NOMO-1 treated with dmso at 0.1 percent for 144 hours (cell line): Measurements from ENCODE around the gene SMIM14.
"Not testable (repeated sequence)": the region's sequence is repeated elsewhere in the genome, so short reads cannot be mapped to it uniquely, and the experiment has no call there.

Experiments used
- DNase-seq: peaks from one replicate; lab custom pipeline; 2025; ENCODE audit not compliant: unreplicated experiment; lab: John Stamatoyannopoulos, UW

The SMIM14 gene

GRCh38 chr4:39638354-39639239, at the start of gene SMIM14:
TSS of gene SMIM14 (minus strand) at chr4:39638865. CDS start at chr4:39605145, 33,720 bp downstream.
- DNase-seq: peak; percentile 95

- no peak for DNase-seq
Measured at GRCh38 chr4:39687014-39687413, 48.3 kb upstream of the SMIM14 start.

GRCh38 chr4:39685990-39686389, 47.3 kb upstream of the SMIM14 start:
- no peak for DNase-seq

- peak; percentile 42 for DNase-seq
Measured at GRCh38 chr4:39682138-39682537, 43.5 kb upstream of the SMIM14 start.

GRCh38 chr4:39681003-39681402, 42.3 kb upstream of the SMIM14 start:
- not testable (repeated sequence) for DNase-seq

GRCh38 chr4:39675681-39676080, 37.0 kb upstream of the SMIM14 start:
- not testable (repeated sequence) for DNase-seq

- not testable (repeated sequence) for DNase-seq
Measured at GRCh38 chr4:39670296-39670695, 31.6 kb upstream of the SMIM14 start.

GRCh38 chr4:39668887-39669286, 30.2 kb upstream of the SMIM14 start:
- DNase-seq: no peak

- no peak for DNase-seq
Measured at GRCh38 chr4:39667706-39668105, 29.0 kb upstream of the SMIM14 start.

GRCh38 chr4:39664828-39665731, 26.4 kb upstream of the SMIM14 start:
- DNase-seq: no peak

GRCh38 chr4:39662683-39663082, 24.0 kb upstream of the SMIM14 start:
- DNase-seq: no peak

- DNase-seq: no peak
Measured at GRCh38 chr4:39660757-39661156, 22.1 kb upstream of the SMIM14 start.

GRCh38 chr4:39660045-39660444, 21.4 kb upstream of the SMIM14 start:
- DNase-seq: no peak

GRCh38 chr4:39658756-39659155, 20.1 kb upstream of the SMIM14 start:
- DNase-seq: no peak

- DNase-seq: peak; percentile 8
Measured at GRCh38 chr4:39657465-39657864, 18.8 kb upstream of the SMIM14 start.

GRCh38 chr4:39656638-39657037, 18.0 kb upstream of the SMIM14 start:
- DNase-seq: not testable (repeated sequence)

GRCh38 chr4:39655876-39656275, 17.2 kb upstream of the SMIM14 start:
- no peak for DNase-seq

GRCh38 chr4:39655211-39655610, 16.5 kb upstream of the SMIM14 start:
- DNase-seq: no peak

GRCh38 chr4:39651586-39651985, 12.9 kb upstream of the SMIM14 start:
- not testable (repeated sequence) for DNase-seq

- no peak for DNase-seq
Measured at GRCh38 chr4:39649639-39650265, 11.1 kb upstream of the SMIM14 start.

- no peak for DNase-seq
Measured at GRCh38 chr4:39648827-39649558, 10.3 kb upstream of the SMIM14 start.
